ENCODE data around the gene OR4E2. TPM values are rescaled to one million over a fixed set of nuclear protein-coding genes. Genes with fewer than 3 reads are reported as not detected.

Gene OR4E2
- total RNA-seq, 1 experiment from 2014 or later: not detected

- DNase-seq: no peak
- ChIA-PET POLR2A (ENCODE audit: unreplicated experiment) (no interaction called here), CTCF (no interaction called here)
- Histone ChIP-seq H3K36me3 (ENCODE audit: low read depth) (no peaks in the 10 kb centered on the region), H3K9me3 (ENCODE audit: insufficient read depth, low read depth) (no peaks in the 10 kb centered on the region), H3K27ac (no peak overlapping the region), H4K20me1 (ENCODE audit: insufficient read depth) (no peaks in the 10 kb centered on the region), H3K79me2 (ENCODE audit: low read depth) (no peaks in the 10 kb centered on the region), H3K27me3 (ENCODE audit: insufficient read depth, low read depth) (no peaks in the 10 kb centered on the region), H3K4me3 (no peak overlapping the region), H3K4me1 (replicated peaks; ENCODE audit: insufficient read depth) (no peaks in the 10 kb centered on the region), H3F3A (ENCODE audit: insufficient read depth, low read depth) (no peaks in the 10 kb centered on the region), H3K9me2 (ENCODE audit: insufficient read depth) (no peaks in the 10 kb centered on the region), H3K4me2 (no peak overlapping the region), H2AFZ (no peak overlapping the region)
- intact Hi-C loops (cut with micrococcal nuclease; ENCODE audit: unreplicated experiment): no loop called here
- BruUV-seq (replicated peaks): no TSS peak
- TF ChIP-seq, protein P1, sequence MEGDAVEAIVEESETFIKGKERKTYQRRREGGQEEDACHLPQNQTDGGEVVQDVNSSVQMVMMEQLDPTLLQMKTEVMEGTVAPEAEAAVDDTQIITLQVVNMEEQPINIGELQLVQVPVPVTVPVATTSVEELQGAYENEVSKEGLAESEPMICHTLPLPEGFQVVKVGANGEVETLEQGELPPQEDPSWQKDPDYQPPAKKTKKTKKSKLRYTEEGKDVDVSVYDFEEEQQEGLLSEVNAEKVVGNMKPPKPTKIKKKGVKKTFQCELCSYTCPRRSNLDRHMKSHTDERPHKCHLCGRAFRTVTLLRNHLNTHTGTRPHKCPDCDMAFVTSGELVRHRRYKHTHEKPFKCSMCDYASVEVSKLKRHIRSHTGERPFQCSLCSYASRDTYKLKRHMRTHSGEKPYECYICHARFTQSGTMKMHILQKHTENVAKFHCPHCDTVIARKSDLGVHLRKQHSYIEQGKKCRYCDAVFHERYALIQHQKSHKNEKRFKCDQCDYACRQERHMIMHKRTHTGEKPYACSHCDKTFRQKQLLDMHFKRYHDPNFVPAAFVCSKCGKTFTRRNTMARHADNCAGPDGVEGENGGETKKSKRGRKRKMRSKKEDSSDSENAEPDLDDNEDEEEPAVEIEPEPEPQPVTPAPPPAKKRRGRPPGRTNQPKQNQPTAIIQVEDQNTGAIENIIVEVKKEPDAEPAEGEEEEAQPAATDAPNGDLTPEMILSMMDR (conservative IDR thresholded peaks at IDR 0.05): no peak
- no peak for TF ChIP-seq EZH2 (IDR thresholded peaks at IDR 0.05; ENCODE audit: low read depth)
Measured at GRCh38 chr14:21654215-21654614, 580 bp downstream of the OR4E2 start.

DNA sequence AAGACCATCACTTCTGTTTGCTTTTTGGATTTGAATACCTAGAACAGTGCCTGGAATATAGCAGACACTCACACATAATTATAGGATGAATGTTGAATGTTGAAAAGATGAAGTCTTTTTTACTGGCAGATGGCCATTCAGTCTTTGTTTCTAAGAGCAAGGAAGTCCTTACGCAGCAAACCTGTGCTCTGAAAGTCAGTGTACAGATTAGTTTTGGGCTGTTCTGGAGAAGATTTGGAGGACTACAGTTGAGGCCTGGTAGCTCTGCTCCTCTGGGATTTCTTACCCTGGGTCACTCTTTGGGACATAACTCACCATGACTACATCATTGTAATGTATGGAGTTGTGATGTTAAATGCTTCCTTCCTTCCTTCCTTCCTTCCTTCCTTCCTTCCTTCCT is 3.3 kb downstream of the OR4E2 start:
- intact Hi-C loops (cut with micrococcal nuclease; ENCODE audit: unreplicated experiment): no loop called here
- TF ChIP-seq, protein P1 (conservative IDR thresholded peaks at IDR 0.05): no peak
- no peak for TF ChIP-seq EZH2 (IDR thresholded peaks at IDR 0.05; ENCODE audit: low read depth)
- Histone ChIP-seq H4K20me1 (ENCODE audit: insufficient read depth) (no peaks in the 10 kb centered on the region), H2AFZ (no peak overlapping the region), H3K27ac (no peak overlapping the region), H3K4me1 (replicated peaks; ENCODE audit: insufficient read depth) (no peaks in the 10 kb centered on the region), H3F3A (ENCODE audit: insufficient read depth, low read depth) (no peaks in the 10 kb centered on the region), H3K27me3 (ENCODE audit: insufficient read depth, low read depth) (no peaks in the 10 kb centered on the region), H3K36me3 (ENCODE audit: low read depth) (no peaks in the 10 kb centered on the region), H3K4me3 (no peak overlapping the region), H3K9me3 (ENCODE audit: insufficient read depth, low read depth) (no peaks in the 10 kb centered on the region), H3K79me2 (ENCODE audit: low read depth) (no peaks in the 10 kb centered on the region), H3K4me2 (no peak overlapping the region), H3K9me2 (ENCODE audit: insufficient read depth) (no peaks in the 10 kb centered on the region)
- ChIA-PET CTCF (no interaction called here), POLR2A (ENCODE audit: unreplicated experiment) (no interaction called here)
- BruUV-seq (replicated peaks): no TSS peak
- DNase-seq: no peak

DNA sequence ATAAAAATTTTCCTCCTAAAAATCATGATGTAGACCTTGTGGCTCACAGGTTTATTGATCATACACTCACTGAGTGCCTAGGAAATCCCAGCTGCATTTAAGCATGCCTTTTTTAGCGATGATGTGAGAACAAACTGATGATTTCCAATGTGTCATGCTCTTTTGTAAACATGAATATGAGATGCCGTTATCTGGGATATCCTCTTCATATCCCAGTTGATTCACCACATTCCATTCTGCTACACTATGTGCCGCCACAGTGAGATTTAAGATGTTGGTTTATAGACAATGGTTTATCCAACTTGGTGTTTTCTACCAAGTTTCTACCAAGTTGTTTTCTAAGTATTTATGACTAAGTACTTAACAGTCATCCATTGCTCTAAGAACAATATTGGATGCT is 14.7 kb downstream of the OR4E2 start:
- intact Hi-C loops (cut with micrococcal nuclease; ENCODE audit: unreplicated experiment): no loop called here
- H3K4me1 ChIP-seq (replicated peaks; ENCODE audit: insufficient read depth): no peaks in the 10 kb centered on the region
- H3K4me2 ChIP-seq: no peak overlapping the region
- BruUV-seq (replicated peaks): no TSS peak
- no peaks in the 10 kb centered on the region for H3K79me2 ChIP-seq (ENCODE audit: low read depth)
- no peaks in the 10 kb centered on the region for H4K20me1 ChIP-seq (ENCODE audit: insufficient read depth)
- no peaks in the 10 kb centered on the region for H3K9me3 ChIP-seq (ENCODE audit: insufficient read depth, low read depth)
- H3K27me3 ChIP-seq (ENCODE audit: insufficient read depth, low read depth): no peaks in the 10 kb centered on the region
- no peak for DNase-seq
- POLR2A ChIA-PET (ENCODE audit: unreplicated experiment): interaction anchor here (0.5 kb wide), 1 partner anchor 113 kb away, joined by 3 read pairs; no protein-coding TSS in a partner anchor
- no peaks in the 10 kb centered on the region for H3K36me3 ChIP-seq (ENCODE audit: low read depth)
- no peak overlapping the region for H3K27ac ChIP-seq
- H3K9me2 ChIP-seq (ENCODE audit: insufficient read depth): no peaks in the 10 kb centered on the region
- no peaks in the 10 kb centered on the region for H3F3A ChIP-seq (ENCODE audit: insufficient read depth, low read depth)
- TF ChIP-seq EZH2 (IDR thresholded peaks at IDR 0.05; ENCODE audit: low read depth): no peak
- TF ChIP-seq, protein P1 (conservative IDR thresholded peaks at IDR 0.05): no peak
- CTCF ChIA-PET: no interaction called here
- no peak overlapping the region for H2AFZ ChIP-seq
- H3K4me3 ChIP-seq: no peak overlapping the region

Data from PC-9 (cell line).